GM23338 (cell line): Measurements from ENCODE around the gene CDH20. TPM values are rescaled to one million over a fixed set of nuclear protein-coding genes. Genes with fewer than 3 reads are reported as not detected.

Experiments used
- ATAC-seq: fragments of 200-7000 bp; cut with Tn5 transposase; 3 replicates; pipeline ENCODE4 v1.9.1; 2020
- DNase-seq: peaks from one replicate; pipeline ENCODE4 v3.0.0-alpha.2; 2015; ENCODE audit warnings: low spot score
- H2AFZ ChIP-seq: fragments of 200-600 bp; sonication (generic); 2 replicates; pipeline ENCODE4 v1.8.0; 2016; ENCODE audit warnings: antibody characterized with exemption, mild to moderate bottlenecking, moderate library complexity
- H3F3A ChIP-seq: fragments of 200-600 bp; sonication (generic); replicated peaks from 2 replicates; pipeline ENCODE4 v1.8.0; 2017; ENCODE audit warnings: antibody characterized with exemption, mixed run types, low read depth
- H3K27ac ChIP-seq: fragments of 200-600 bp; sonication (generic); 2 replicates; pipeline ENCODE4 v1.6.1; 2016; ENCODE audit warnings: low read depth
- H3K27me3 ChIP-seq: fragments of 200-600 bp; sonication (generic); 2 replicates; pipeline ENCODE4 v1.8.0; 2016; ENCODE audit warnings: mild to moderate bottlenecking, mixed run types, moderate library complexity; ENCODE audit not compliant: insufficient read depth
- H3K36me3 ChIP-seq: fragments of 200-600 bp; sonication (generic); 2 replicates; pipeline ENCODE4 v1.8.0; 2016; ENCODE audit warnings: mild to moderate bottlenecking; ENCODE audit not compliant: insufficient read depth
- H3K4me1 ChIP-seq: fragments of 200-600 bp; sonication (generic); 2 replicates; pipeline ENCODE4 v1.8.0; 2016; ENCODE audit warnings: mild to moderate bottlenecking, moderate library complexity; ENCODE audit not compliant: insufficient read depth
- H3K4me2 ChIP-seq: fragments of 200-600 bp; sonication (generic); 2 replicates; pipeline ENCODE4 v1.7.1; 2017; ENCODE audit warnings: mixed run types
- H3K4me3 ChIP-seq: fragments of 200-600 bp; sonication (generic); 2 replicates; pipeline ENCODE4 v1.6.1; 2016; ENCODE audit warnings: mixed run types
- H3K79me2 ChIP-seq: fragments of 200-600 bp; sonication (generic); replicated peaks from 2 replicates; pipeline ENCODE4 v1.8.0; 2017; ENCODE audit warnings: mild to moderate bottlenecking; ENCODE audit not compliant: insufficient read depth
- H3K9me2 ChIP-seq: fragments of 200-600 bp; sonication (generic); 2 replicates; pipeline ENCODE4 v1.8.0; 2017; ENCODE audit not compliant: insufficient read depth
- H4K20me1 ChIP-seq: fragments of 200-600 bp; sonication (generic); replicated peaks from 2 replicates; pipeline ENCODE4 v1.8.0; 2017; ENCODE audit warnings: mild to moderate bottlenecking; ENCODE audit not compliant: insufficient read depth
- H3K27ac Mint-ChIP-seq: 2 replicates; pipeline ENCODE4 v1.8.0; 2020; ENCODE audit warnings: inconsistent platforms, mild to moderate bottlenecking, moderate library complexity, mixed read lengths
- H3K27me3 Mint-ChIP-seq: 3 replicates; pipeline ENCODE4 v1.8.0; 2022; ENCODE audit warnings: low read depth, mild to moderate bottlenecking, moderate library complexity, mixed read lengths, inconsistent platforms; ENCODE audit not compliant: insufficient read depth, poor library complexity
- H3K36me3 Mint-ChIP-seq: 3 replicates; pipeline ENCODE4 v1.8.0; 2021; ENCODE audit warnings: low read depth, mild to moderate bottlenecking, inconsistent platforms, moderate library complexity, mixed read lengths
- H3K4me1 Mint-ChIP-seq: 3 replicates; pipeline ENCODE4 v1.8.0; 2020; ENCODE audit warnings: mild to moderate bottlenecking, inconsistent platforms, mixed read lengths
- H3K4me3 Mint-ChIP-seq: 3 replicates; pipeline ENCODE4 v1.8.0; 2021; ENCODE audit warnings: moderate library complexity, mild to moderate bottlenecking, inconsistent platforms, mixed read lengths
- H3K9me3 Mint-ChIP-seq: 3 replicates; pipeline ENCODE4 v1.8.0; 2020; ENCODE audit warnings: moderate library complexity, mild to moderate bottlenecking, inconsistent platforms, mixed read lengths
- CREB1 ChIP-seq: fragments of 250-450 bp; sonication (Bioruptor Pico); IDR thresholded peaks from 2 replicates; pipeline ENCODE4 v1.5.0; 2020; ENCODE audit warnings: low read depth, mild to moderate bottlenecking, moderate library complexity
- EZH2 ChIP-seq: fragments of 200-600 bp; sonication (generic); IDR thresholded peaks from one replicate; pipeline ENCODE4 v1.8.0; 2017; ENCODE audit warnings: antibody characterized with exemption, mild to moderate bottlenecking, low read depth; ENCODE audit not compliant: unreplicated experiment
- NANOG ChIP-seq: IDR thresholded peaks from 2 replicates; pipeline ENCODE4 v1.6.1; 2016; ENCODE audit warnings: antibody characterized with exemption, borderline replicate concordance
- POLR2AphosphoS5 ChIP-seq: IDR thresholded peaks from 2 replicates; pipeline ENCODE4 v1.6.1; 2016; ENCODE audit warnings: antibody characterized with exemption, low read depth
- ZNF114 ChIP-seq: fragments of 250-450 bp; sonication (Bioruptor Pico); IDR thresholded peaks from 2 replicates; pipeline ENCODE4 v1.5.0; 2020; ENCODE audit warnings: mild to moderate bottlenecking, moderate library complexity
- polyA plus RNA-seq: library from polyadenylated mRNA; unstranded; fragments of >200 nt; fragmentation: Nextera tagmentation; extraction: Ambion mirVana; gene quantifications from 2 replicates; pipeline ENCODE4 v1.2.1, GENCODE V29; 2016
- total RNA-seq: library from RNA; depleted of rRNA; stranded (reverse); fragments of >200 nt; shearing (Covaris generic); gene quantifications from 2 replicates; pipeline ENCODE4 v1.2.3, GENCODE V29; 2014
- TF ChIP-seq, protein P1 (sequence below): fragments of 250-450 bp; sonication (Bioruptor Pico); IDR thresholded peaks from 2 replicates; pipeline ENCODE4 v1.5.0; 2020; ENCODE audit warnings: mild to moderate bottlenecking, moderate library complexity

CDH20 gene
- total and polyA plus RNA-seq, 2 experiments from 2014 or later = 1.0 TPM; not detected in 1

DNA sequence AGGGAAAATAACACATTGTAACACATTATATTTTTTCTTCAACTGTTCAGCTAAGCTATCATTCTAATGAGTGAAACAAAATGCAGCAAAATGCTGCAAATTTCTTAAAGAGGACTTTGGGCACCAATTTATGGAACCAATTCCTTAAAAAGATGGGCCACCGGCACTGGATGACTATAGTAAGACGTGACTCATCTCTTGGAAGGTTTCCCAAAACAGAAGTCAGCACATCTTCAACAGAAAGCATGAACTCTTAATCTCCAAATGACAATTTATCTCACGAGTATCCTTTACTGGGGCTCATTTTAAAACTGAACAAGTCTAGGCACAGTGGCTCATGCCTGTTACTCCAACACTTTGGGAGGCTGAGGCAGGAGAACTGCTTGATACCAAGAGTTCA lies 213.4 kb downstream of the CDH20 start (continued):
- TF ChIP-seq, protein P1, sequence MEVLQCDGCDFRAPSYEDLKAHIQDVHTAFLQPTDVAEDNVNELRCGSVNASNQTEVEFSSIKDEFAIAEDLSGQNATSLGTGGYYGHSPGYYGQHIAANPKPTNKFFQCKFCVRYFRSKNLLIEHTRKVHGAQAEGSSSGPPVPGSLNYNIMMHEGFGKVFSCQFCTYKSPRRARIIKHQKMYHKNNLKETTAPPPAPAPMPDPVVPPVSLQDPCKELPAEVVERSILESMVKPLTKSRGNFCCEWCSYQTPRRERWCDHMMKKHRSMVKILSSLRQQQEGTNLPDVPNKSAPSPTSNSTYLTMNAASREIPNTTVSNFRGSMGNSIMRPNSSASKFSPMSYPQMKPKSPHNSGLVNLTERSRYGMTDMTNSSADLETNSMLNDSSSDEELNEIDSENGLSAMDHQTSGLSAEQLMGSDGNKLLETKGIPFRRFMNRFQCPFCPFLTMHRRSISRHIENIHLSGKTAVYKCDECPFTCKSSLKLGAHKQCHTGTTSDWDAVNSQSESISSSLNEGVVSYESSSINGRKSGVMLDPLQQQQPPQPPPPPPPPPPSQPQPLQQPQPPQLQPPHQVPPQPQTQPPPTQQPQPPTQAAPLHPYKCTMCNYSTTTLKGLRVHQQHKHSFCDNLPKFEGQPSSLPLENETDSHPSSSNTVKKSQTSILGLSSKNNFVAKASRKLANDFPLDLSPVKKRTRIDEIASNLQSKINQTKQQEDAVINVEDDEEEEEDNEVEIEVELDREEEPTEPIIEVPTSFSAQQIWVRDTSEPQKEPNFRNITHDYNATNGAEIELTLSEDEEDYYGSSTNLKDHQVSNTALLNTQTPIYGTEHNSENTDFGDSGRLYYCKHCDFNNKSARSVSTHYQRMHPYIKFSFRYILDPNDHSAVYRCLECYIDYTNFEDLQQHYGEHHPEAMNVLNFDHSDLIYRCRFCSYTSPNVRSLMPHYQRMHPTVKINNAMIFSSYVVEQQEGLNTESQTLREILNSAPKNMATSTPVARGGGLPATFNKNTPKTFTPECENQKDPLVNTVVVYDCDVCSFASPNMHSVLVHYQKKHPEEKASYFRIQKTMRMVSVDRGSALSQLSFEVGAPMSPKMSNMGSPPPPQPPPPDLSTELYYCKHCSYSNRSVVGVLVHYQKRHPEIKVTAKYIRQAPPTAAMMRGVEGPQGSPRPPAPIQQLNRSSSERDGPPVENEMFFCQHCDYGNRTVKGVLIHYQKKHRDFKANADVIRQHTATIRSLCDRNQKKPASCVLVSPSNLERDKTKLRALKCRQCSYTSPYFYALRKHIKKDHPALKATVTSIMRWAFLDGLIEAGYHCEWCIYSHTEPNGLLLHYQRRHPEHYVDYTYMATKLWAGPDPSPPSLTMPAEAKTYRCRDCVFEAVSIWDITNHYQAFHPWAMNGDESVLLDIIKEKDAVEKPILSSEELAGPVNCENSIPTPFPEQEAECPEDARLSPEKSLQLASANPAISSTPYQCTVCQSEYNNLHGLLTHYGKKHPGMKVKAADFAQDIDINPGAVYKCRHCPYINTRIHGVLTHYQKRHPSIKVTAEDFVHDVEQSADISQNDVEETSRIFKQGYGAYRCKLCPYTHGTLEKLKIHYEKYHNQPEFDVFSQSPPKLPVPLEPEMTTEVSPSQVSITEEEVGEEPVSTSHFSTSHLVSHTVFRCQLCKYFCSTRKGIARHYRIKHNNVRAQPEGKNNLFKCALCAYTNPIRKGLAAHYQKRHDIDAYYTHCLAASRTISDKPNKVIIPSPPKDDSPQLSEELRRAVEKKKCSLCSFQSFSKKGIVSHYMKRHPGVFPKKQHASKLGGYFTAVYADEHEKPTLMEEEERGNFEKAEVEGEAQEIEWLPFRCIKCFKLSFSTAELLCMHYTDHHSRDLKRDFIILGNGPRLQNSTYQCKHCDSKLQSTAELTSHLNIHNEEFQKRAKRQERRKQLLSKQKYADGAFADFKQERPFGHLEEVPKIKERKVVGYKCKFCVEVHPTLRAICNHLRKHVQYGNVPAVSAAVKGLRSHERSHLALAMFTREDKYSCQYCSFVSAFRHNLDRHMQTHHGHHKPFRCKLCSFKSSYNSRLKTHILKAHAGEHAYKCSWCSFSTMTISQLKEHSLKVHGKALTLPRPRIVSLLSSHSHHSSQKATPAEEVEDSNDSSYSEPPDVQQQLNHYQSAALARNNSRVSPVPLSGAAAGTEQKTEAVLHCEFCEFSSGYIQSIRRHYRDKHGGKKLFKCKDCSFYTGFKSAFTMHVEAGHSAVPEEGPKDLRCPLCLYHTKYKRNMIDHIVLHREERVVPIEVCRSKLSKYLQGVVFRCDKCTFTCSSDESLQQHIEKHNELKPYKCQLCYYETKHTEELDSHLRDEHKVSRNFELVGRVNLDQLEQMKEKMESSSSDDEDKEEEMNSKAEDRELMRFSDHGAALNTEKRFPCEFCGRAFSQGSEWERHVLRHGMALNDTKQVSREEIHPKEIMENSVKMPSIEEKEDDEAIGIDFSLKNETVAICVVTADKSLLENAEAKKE (CRISPR knock-in tag) = no peak
- no peak for TF ChIP-seq NANOG

DNA sequence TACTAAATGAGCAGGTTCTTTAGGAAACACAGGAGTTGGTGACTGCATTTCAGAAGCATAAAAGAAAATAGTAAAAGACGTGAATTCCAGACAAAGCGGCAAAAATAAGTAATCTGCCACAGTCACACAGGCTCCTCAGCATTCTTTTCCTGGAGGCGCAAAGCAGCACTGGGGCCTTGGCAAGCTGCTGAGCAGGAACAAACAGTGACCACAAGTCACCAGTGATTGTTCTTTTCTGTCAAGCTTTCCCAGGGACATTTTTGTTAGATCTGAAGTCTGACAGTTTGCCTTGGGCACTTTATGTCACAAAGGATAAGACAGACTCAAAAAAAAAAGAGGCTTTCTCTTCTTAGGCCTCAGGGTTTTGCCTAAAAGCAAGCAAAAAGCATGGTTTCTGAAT lies 216.2 kb downstream of the CDH20 start:
- H3K27me3 Mint-ChIP-seq = no peaks in the 10 kb centered on the region
- H3K4me3 Mint-ChIP-seq = no peak overlapping the region
- H4K20me1 ChIP-seq = no peaks in the 10 kb centered on the region
- H3K27ac ChIP-seq = no peak overlapping the region
- ATAC-seq (no peak), DNase-seq (no peak)
- TF ChIP-seq POLR2AphosphoS5 (no peak), NANOG (no peak), EZH2 (no peak), ZNF114 (CRISPR knock-in tag) (no peak), CREB1 (CRISPR knock-in tag) (no peak)
- no peaks in the 10 kb centered on the region for H3K36me3 Mint-ChIP-seq
- H2AFZ ChIP-seq = 0 out of 2 replicates have a peak overlapping the region, but pooled peaks have one; percentile 18
- no peaks in the 10 kb centered on the region for H3K9me3 Mint-ChIP-seq
- no peaks in the 10 kb centered on the region for H3K4me1 Mint-ChIP-seq
- H3F3A ChIP-seq = no peaks in the 10 kb centered on the region
- no peak overlapping the region for H3K4me3 ChIP-seq
- H3K4me1 ChIP-seq = no peaks in the 10 kb centered on the region
- no peaks in the 10 kb centered on the region for H3K27me3 ChIP-seq
- no peak overlapping the region for H3K4me2 ChIP-seq
- H3K27ac Mint-ChIP-seq = no peak overlapping the region
- no peaks in the 10 kb centered on the region for H3K79me2 ChIP-seq
- H3K9me2 ChIP-seq = no peaks in the 10 kb centered on the region
- no peaks in the 10 kb centered on the region for H3K36me3 ChIP-seq
